Tibial nerve (tissue), 4 donors: Measurements from ENCODE around the gene NEMF. TPM values are rescaled to one million over a fixed set of nuclear protein-coding genes. Genes with fewer than 3 reads are reported as not detected.
"Not testable (repeated sequence)": the region's sequence is repeated elsewhere in the genome, so short reads cannot be mapped to it uniquely, and the experiment has no call there.

Experiments used
- DNase-seq, 2 donors: peaks; one replicate each; pipeline ENCODE4 v3.0.0-alpha.2; 2019; ENCODE audit warnings: low spot score in 2 of 2
- H3K27ac ChIP-seq, 4 donors: fragments of 200-600 bp; sonication (generic) in 3 of 4; one replicate each; pipeline ENCODE4 v1.5.1; 2017 to 2019; ENCODE audit warnings: mild to moderate bottlenecking in 1 of 4
- H3K27me3 ChIP-seq, 2 donors: fragments of 200-600 bp; sonication (generic) in 1 of 2; one replicate each; pipeline versions ENCODE4 v1.5.1 to v1.6.0; 2017 to 2019
- H3K36me3 ChIP-seq, 3 donors: fragments of 200-600 bp; sonication (generic); one replicate each; pipeline ENCODE4 v1.5.1; 2018 to 2019
- H3K4me1 ChIP-seq, 4 donors: fragments of 200-600 bp; sonication (generic) in 3 of 4; one replicate each; pipeline ENCODE4 v1.5.1; 2017 to 2019
- H3K4me3 ChIP-seq, 4 donors: fragments of 200-600 bp; sonication (generic) in 3 of 4; one replicate each; pipeline ENCODE4 v1.5.1; 2017 to 2019; ENCODE audit warnings: mild to moderate bottlenecking in 1 of 4, moderate library complexity in 1 of 4
- H3K9me3 ChIP-seq, 4 donors: fragments of 200-600 bp; sonication (generic) in 3 of 4; one replicate each; pipeline ENCODE4 v1.5.1; 2017 to 2019
- EP300 ChIP-seq, 2 donors: sonication (generic); formaldehyde crosslinking; IDR thresholded peaks; one replicate each; pipeline ENCODE4 v1.6.1; 2017; ENCODE audit warnings: antibody characterized with exemption in 2 of 2, mild to moderate bottlenecking in 1 of 2
- POLR2A ChIP-seq, 2 donors: fragments of 450-650 bp; IDR thresholded peaks; one replicate each; pipeline ENCODE4 v1.6.1; 2017; ENCODE audit warnings: antibody characterized with exemption in 2 of 2, mild to moderate bottlenecking in 2 of 2, moderate library complexity in 2 of 2
- WGBS, 2 donors: methylation state at CpG; one replicate each; pipeline ENCODE4 v1.1.5; 2018; 5-methylcytosine and 5-hydroxymethylcytosine counted together
- total RNA-seq, 4 donors: library from RNA; depleted of rRNA; stranded (reverse); fragments of >200 nt; gene quantifications; one replicate each; pipeline ENCODE4 v1.1.0, GENCODE V29; 2016
- TF ChIP-seq, protein P1 (sequence below), 5 experiments: fragments of 200-600 bp in 3 of 5; fragments of 450-650 bp in 2 of 5; sonication (generic) in 3 of 5; IDR thresholded peaks; one replicate each; pipeline ENCODE4 v1.5.1; 2016 to 2019; ENCODE audit warnings: antibody characterized with exemption in 5 of 5, mild to moderate bottlenecking in 3 of 5, moderate library complexity in 2 of 5

Gene NEMF
- total RNA-seq, 4 donors from 2014 or later = 100 to 215 (median 138) TPM

DNA sequence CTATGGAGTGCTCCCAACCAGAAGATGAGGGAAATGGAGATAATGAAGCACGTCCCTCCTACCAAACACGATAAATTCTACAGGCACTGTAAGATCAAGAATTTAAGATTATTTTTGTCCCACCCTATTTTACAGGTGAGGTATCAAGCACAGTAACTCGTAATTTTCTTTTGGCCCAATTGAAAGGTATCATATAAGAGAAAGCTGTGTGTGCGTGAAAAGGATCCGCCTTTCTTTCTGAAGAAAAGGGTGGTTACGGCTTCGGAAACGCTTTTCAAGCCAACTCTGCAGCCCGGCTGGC lies 85.4 kb downstream of the NEMF start:
- DNase-seq = no peak
- H3K27ac ChIP-seq = peak overlapping the region; percentile 91 to 99 (median 96)
- no peaks in the 10 kb centered on the region for H3K27me3 ChIP-seq
- H3K36me3 ChIP-seq = peaks cover 0 to 21% (median 0%) of the 10 kb centered on the region in 3 donors
- TF ChIP-seq EP300 (IDR thresholded peaks at IDR 0.05) = no peak
- no peak for TF ChIP-seq POLR2A (IDR thresholded peaks at IDR 0.05)
- TF ChIP-seq, protein P1, sequence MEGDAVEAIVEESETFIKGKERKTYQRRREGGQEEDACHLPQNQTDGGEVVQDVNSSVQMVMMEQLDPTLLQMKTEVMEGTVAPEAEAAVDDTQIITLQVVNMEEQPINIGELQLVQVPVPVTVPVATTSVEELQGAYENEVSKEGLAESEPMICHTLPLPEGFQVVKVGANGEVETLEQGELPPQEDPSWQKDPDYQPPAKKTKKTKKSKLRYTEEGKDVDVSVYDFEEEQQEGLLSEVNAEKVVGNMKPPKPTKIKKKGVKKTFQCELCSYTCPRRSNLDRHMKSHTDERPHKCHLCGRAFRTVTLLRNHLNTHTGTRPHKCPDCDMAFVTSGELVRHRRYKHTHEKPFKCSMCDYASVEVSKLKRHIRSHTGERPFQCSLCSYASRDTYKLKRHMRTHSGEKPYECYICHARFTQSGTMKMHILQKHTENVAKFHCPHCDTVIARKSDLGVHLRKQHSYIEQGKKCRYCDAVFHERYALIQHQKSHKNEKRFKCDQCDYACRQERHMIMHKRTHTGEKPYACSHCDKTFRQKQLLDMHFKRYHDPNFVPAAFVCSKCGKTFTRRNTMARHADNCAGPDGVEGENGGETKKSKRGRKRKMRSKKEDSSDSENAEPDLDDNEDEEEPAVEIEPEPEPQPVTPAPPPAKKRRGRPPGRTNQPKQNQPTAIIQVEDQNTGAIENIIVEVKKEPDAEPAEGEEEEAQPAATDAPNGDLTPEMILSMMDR (IDR thresholded peaks at IDR 0.05) = no peak
- no peaks in the 10 kb centered on the region for H3K9me3 ChIP-seq
- H3K4me3 ChIP-seq = peak overlapping the region; percentile 61 to 98 (median 85)
- peaks cover 0 to 37% (median 29%) of the 10 kb centered on the region in 4 donors for H3K4me1 ChIP-seq
- 1 to 2% methylated on average over 9 of the region's 9 CpGs for WGBS, 2 donors

GRCh38 chr14:49766839-49767238 lies 85.7 kb downstream of the NEMF start:
- Histone ChIP-seq H3K4me1 (peaks cover 0 to 36% (median 29%) of the 10 kb centered on the region in 4 donors), H3K4me3 (peak overlapping the region; percentile 61 to 98 (median 85)), H3K9me3 (no peaks in the 10 kb centered on the region), H3K36me3 (peaks cover 0 to 24% (median 0%) of the 10 kb centered on the region in 3 donors), H3K27me3 (no peaks in the 10 kb centered on the region), H3K27ac (peak overlapping the region; percentile 91 to 99 (median 96))
- 91 to 93% methylated on average over 10 of the region's 10 CpGs for WGBS, 2 donors
- no peak for DNase-seq
- TF ChIP-seq EP300 (IDR thresholded peaks at IDR 0.05) = no peak
- TF ChIP-seq, protein P1 (IDR thresholded peaks at IDR 0.05) = no peak
- no peak for TF ChIP-seq POLR2A (IDR thresholded peaks at IDR 0.05)

- Histone ChIP-seq H3K36me3 (peaks cover 0 to 30% (median 0%) of the 10 kb centered on the region in 3 donors), H3K9me3 (no peaks in the 10 kb centered on the region), H3K27ac (no peak overlapping the region), H3K27me3 (no peaks in the 10 kb centered on the region), H3K4me1 (peaks cover 0 to 5% (median 5%) of the 10 kb centered on the region in 4 donors), H3K4me3 (no peak overlapping the region)
- 78 to 86% methylated on average over 6 of the region's 6 CpGs for WGBS, 2 donors
- TF ChIP-seq POLR2A (IDR thresholded peaks at IDR 0.05) = no peak
- no peak for TF ChIP-seq EP300 (IDR thresholded peaks at IDR 0.05)
- TF ChIP-seq, protein P1 (IDR thresholded peaks at IDR 0.05) = no peak
- no peak for DNase-seq
Observed at GRCh38 chr14:49761839-49762551, 90.6 kb downstream of the NEMF start.

DNA sequence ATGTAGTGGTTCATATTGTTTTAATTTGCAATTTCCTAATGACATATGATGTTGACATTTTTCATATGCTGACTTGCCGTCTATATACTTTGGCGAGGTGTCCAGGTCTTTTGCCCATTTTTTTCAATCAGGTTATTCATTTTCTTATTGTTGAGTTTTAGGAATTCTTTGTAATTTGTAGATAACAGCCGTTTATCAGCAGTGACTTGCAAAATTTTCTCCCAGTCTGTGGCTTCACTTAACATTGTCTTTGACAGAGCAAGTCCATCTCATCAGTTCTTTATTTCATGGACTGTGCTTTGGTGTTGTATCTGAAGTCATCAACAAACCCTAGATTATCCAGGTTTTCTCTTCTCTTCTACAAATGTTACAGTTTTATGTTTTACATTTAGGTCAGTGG lies 97.2 kb downstream of the NEMF start:
- Histone ChIP-seq H3K36me3 (peaks cover 0 to 33% (median 0%) of the 10 kb centered on the region in 3 donors), H3K4me3 (no peak overlapping the region), H3K27me3 (no peaks in the 10 kb centered on the region), H3K4me1 (no peaks in the 10 kb centered on the region), H3K9me3 (no peaks in the 10 kb centered on the region), H3K27ac (no peak overlapping the region)
- WGBS, 2 donors = 86 to 93% methylated on average over 3 of the region's 3 CpGs
- TF ChIP-seq EP300 (IDR thresholded peaks at IDR 0.05) = no peak
- TF ChIP-seq, protein P1 (IDR thresholded peaks at IDR 0.05) = no peak
- TF ChIP-seq POLR2A (IDR thresholded peaks at IDR 0.05) = no peak
- no peak for DNase-seq

DNA sequence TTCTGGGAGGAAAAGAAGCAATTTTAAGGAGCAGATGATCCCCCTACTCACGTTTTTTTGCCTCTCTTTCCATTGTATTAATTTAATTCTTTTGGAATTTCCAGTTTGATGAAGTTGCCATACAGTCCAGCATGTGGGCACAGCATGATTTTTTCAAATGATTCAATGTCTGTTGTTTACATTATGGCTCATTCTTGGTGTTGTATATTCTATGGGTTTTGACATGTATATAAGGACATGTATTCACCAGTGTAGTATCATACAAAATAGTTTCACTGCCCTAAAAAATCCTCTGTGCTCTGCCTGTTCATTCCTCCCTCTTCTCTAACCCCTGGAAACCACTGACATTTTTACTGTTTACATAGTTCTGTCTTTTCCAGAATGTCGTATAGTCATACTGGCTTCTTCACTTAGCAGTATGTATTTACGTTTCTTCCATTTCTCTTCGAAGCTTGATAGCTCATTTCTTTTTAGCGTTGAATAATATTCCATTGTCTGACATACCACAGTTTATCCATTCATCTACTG lies 98.0 kb downstream of the NEMF start:
- H3K4me1 ChIP-seq = no peaks in the 10 kb centered on the region
- no peak overlapping the region for H3K27ac ChIP-seq
- no peak overlapping the region for H3K4me3 ChIP-seq
- H3K36me3 ChIP-seq = peaks cover 0 to 41% (median 0%) of the 10 kb centered on the region in 3 donors
- WGBS, 2 donors = 71 to 73% methylated on average over 5 of the region's 5 CpGs
- H3K27me3 ChIP-seq = no peaks in the 10 kb centered on the region
- no peak for DNase-seq
- TF ChIP-seq, protein P1 (IDR thresholded peaks at IDR 0.05) = no peak
- TF ChIP-seq EP300 (IDR thresholded peaks at IDR 0.05) = no peak
- TF ChIP-seq POLR2A (IDR thresholded peaks at IDR 0.05) = no peak
- H3K9me3 ChIP-seq = no peaks in the 10 kb centered on the region

GRCh38 chr14:49746476-49746875 lies 106.1 kb downstream of the NEMF start:
- H3K36me3 ChIP-seq = peaks cover 0 to 81% (median 0%) of the 10 kb centered on the region in 3 donors
- not testable (repeated sequence) for DNase-seq, H3K27ac ChIP-seq, H3K27me3 ChIP-seq, H3K9me3 ChIP-seq, H3K4me1 ChIP-seq, H3K4me3 ChIP-seq
